AG04449 (cell line): ENCODE measurements around the gene CISD1.
"Not testable (repeated sequence)": the region's sequence is repeated elsewhere in the genome, so short reads cannot be mapped to it uniquely, and the experiment has no call there.

ENCODE experiments used
- CTCF ChIA-PET: fragments of 350-600 bp; formaldehyde crosslinking; extraction: SDS; loops from one replicate; lab custom pipeline; 2021; ENCODE audit warnings: antibody characterized with exemption; lab: Yijun Ruan, JAX
- POLR2A ChIA-PET: fragments of 400-600, 350-600 bp; formaldehyde crosslinking; extraction: SDS; loops from one replicate; lab custom pipeline; 2020; ENCODE audit warnings: antibody characterized with exemption, inconsistent platforms; lab: Yijun Ruan, JAX
- DNase-seq: peaks from one replicate; pipeline ENCODE4 v3.0.0-alpha.2; 2010; ENCODE audit warnings: low read depth, low spot score
- H3K4me3 ChIP-seq: 2 replicates; pipeline ENCODE4 v1.5.1; 2011; ENCODE audit warnings: low read depth, mild to moderate bottlenecking, control low read depth, low read length
- CTCF ChIP-seq: IDR thresholded peaks from one replicate; pipeline ENCODE4 v1.5.1; 2011; ENCODE audit warnings: mild to moderate bottlenecking, moderate library complexity, low read length, control low read depth, inconsistent platforms; ENCODE audit not compliant: insufficient read depth; ENCODE audit errors: missing control alignments

CISD1 gene

GRCh38 chr10:58268946-58269781, at the start of gene CISD1:
Gene CISD1, plus strand, starts transcription at chr10:58269162. Its CDS starts 112 bp downstream, at chr10:58269274.
- peak; percentile 98 for DNase-seq
- ChIA-PET CTCF (interaction anchor here (0.5 to 3.1 kb wide), 4 partner anchors 14 to 92 kb away, joined by 3 to 13 read pairs (median 4); no protein-coding TSS in a partner anchor), POLR2A (interaction anchor here (0.6 to 1.2 kb wide), 4 partner anchors 32 to 771 kb away, joined by 3 to 6 read pairs (median 4); no protein-coding TSS in a partner anchor)
- no peak for TF ChIP-seq CTCF
- H3K4me3 ChIP-seq, result peak within 1 kb of the TSS; percentile 87

DNA sequence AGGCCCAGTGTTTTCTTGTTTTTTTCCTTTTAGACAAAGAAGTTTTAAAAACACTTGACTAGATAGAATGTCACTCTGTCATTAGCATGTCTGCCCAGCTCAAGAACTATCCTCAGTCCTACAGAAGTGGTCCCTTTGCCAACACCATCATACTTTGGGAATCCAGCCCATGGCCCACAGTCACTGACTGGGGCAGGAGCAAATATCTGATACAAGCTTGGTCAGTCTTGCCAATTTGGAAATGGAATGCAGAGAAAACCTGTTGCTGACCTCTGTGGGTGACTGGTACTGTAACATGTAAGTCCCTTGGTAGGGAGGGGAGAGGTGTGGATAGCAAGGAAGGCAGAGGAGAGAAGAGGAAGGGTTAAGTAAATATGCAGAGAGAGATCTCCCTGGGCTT, 49.1 kb upstream of the CISD1 start:
- POLR2A ChIA-PET, result no interaction called here
- CTCF ChIA-PET, result no interaction called here

GRCh38 chr10:58220769-58221451, 48.1 kb upstream of the CISD1 start:
- TF ChIP-seq CTCF, result no peak
- no peak overlapping the region for H3K4me3 ChIP-seq
- DNase-seq, result peak; percentile 37
- POLR2A ChIA-PET, result no interaction called here
- CTCF ChIA-PET, result no interaction called here

More for the DNA sequence above, 49.1 kb upstream of the CISD1 start:
- no peak overlapping the region for H3K4me3 ChIP-seq
- TF ChIP-seq CTCF, result no peak
- DNase-seq, result no peak

DNA sequence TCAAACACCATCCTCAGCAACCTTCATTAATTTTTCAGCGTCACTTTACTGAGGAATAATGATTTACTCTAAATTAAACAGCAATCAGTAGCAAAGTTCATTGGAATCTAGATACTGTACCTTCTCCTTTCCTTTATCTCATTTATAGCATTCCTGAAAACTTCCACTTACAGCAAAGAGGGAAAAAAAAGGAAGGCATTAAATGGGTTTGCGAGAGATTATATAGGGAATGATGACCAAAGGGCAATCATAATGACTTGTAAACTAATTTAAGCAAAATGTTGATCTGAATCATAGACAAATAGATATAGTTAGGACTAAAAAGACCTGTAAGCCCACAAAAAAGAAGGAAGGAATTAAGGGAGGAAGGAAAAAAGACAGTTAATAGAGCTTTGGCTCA, 43.3 kb upstream of the CISD1 start:
- no peak overlapping the region for H3K4me3 ChIP-seq
- no peak for TF ChIP-seq CTCF
- ChIA-PET POLR2A (no interaction called here), CTCF (interaction anchor here (1.1 kb wide), 1 partner anchor 74 kb away, joined by 3 read pairs; no protein-coding TSS in a partner anchor)
- no peak for DNase-seq

- H3K4me3 ChIP-seq, CTCF ChIA-PET, DNase-seq, POLR2A ChIA-PET: not testable (repeated sequence)
These were observed 39.1 kb upstream of the CISD1 start for GRCh38 chr10:58229856-58230255.

GRCh38 chr10:58237014-58237834, 31.7 kb upstream of the CISD1 start:
- no peak overlapping the region for H3K4me3 ChIP-seq
- POLR2A ChIA-PET, result interaction anchor here (1.0 kb wide), 1 partner anchor 32 kb away, joined by 6 read pairs; the partner anchor contains the start of gene CISD1
- no peak for TF ChIP-seq CTCF
- peak; percentile 55 for DNase-seq
- CTCF ChIA-PET, result interaction anchor here (1.1 kb wide), 2 partner anchors 12 to 63 kb away, joined by 3 to 4 read pairs; no protein-coding TSS in a partner anchor
